H9 (cell line): ENCODE data around the gene RIOK3. TPM values are rescaled to one million over a fixed set of nuclear protein-coding genes. Genes with fewer than 3 reads are reported as not detected.

Experiments
- DNase-seq: peaks from one replicate; pipeline ENCODE4 v3.0.0-alpha.2; 2017
- H2AFZ ChIP-seq: one replicate; pipeline ENCODE4 v1.6.1; 2013; ENCODE audit warnings: mild to moderate bottlenecking, low read length, control low read depth, moderate library complexity
- H2AK5ac ChIP-seq: 2 replicates; pipeline ENCODE4 v1.6.1; 2013; ENCODE audit warnings: low read length, control low read depth, mixed read lengths; ENCODE audit not compliant: insufficient read length
- H2BK120ac ChIP-seq: one replicate; pipeline ENCODE4 v1.6.1; 2013; ENCODE audit warnings: low read depth, mild to moderate bottlenecking, low read length, control low read depth, inconsistent platforms; ENCODE audit not compliant: poor library complexity, severe bottlenecking
- H2BK12ac ChIP-seq: 2 replicates; pipeline ENCODE4 v1.6.1; 2013; ENCODE audit warnings: low read length, control low read depth, mixed read lengths, low read depth; ENCODE audit not compliant: insufficient read length
- H2BK15ac ChIP-seq: 2 replicates; pipeline ENCODE4 v1.6.1; 2013; ENCODE audit warnings: low read depth, low read length, control low read depth
- H2BK20ac ChIP-seq: one replicate; pipeline ENCODE4 v1.6.1; 2013; ENCODE audit warnings: low read depth, mild to moderate bottlenecking, low read length, control low read depth, inconsistent platforms; ENCODE audit not compliant: poor library complexity, severe bottlenecking
- H2BK5ac ChIP-seq: 2 replicates; pipeline ENCODE4 v1.6.1; 2013; ENCODE audit warnings: low read length, control low read depth, mixed read lengths; ENCODE audit not compliant: insufficient read length
- H3K14ac ChIP-seq: 2 replicates; pipeline ENCODE4 v1.6.1; 2013; ENCODE audit warnings: low read length, control low read depth; ENCODE audit not compliant: insufficient read depth
- H3K18ac ChIP-seq: 2 replicates; pipeline ENCODE4 v1.6.1; 2013; ENCODE audit warnings: low read depth, mild to moderate bottlenecking, mixed read lengths, low read length, control low read depth; ENCODE audit not compliant: insufficient read length
- H3K23ac ChIP-seq: 2 replicates; pipeline ENCODE4 v1.6.1; 2013; ENCODE audit warnings: low read length, control low read depth, mixed read lengths, low read depth; ENCODE audit not compliant: insufficient read length
- H3K23me2 ChIP-seq: 2 replicates; pipeline ENCODE4 v1.6.1; 2013; ENCODE audit warnings: low read depth, mild to moderate bottlenecking, mixed read lengths, low read length, control low read depth; ENCODE audit not compliant: insufficient read length, poor library complexity, severe bottlenecking
- H3K27ac ChIP-seq: 2 replicates; pipeline ENCODE4 v1.5.1; 2013; ENCODE audit warnings: low read length, control low read depth, mixed read lengths, low read depth; ENCODE audit not compliant: insufficient read length
- H3K27me3 ChIP-seq: 2 replicates; pipeline ENCODE4 v1.6.1; 2013; ENCODE audit warnings: low read length, control low read depth, inconsistent platforms; ENCODE audit not compliant: insufficient read depth
- H3K4ac ChIP-seq: 2 replicates; pipeline ENCODE4 v1.6.1; 2013; ENCODE audit warnings: low read depth, mild to moderate bottlenecking, control low read depth, inconsistent platforms, low read length, moderate library complexity
- H3K4me1 ChIP-seq: 2 replicates; pipeline ENCODE4 v1.6.1; 2013; ENCODE audit warnings: low read length, control low read depth, inconsistent platforms; ENCODE audit not compliant: insufficient read depth
- H3K4me2 ChIP-seq: 2 replicates; pipeline ENCODE4 v1.6.1; 2013; ENCODE audit warnings: low read length, control low read depth, mixed read lengths; ENCODE audit not compliant: insufficient read length, insufficient read depth
- H3K56ac ChIP-seq: 2 replicates; pipeline ENCODE4 v1.6.1; 2013; ENCODE audit warnings: low read depth, mild to moderate bottlenecking, mixed read lengths, low read length, control low read depth; ENCODE audit not compliant: insufficient read length
- H3K79me1 ChIP-seq: 2 replicates; pipeline ENCODE4 v1.6.1; 2013; ENCODE audit warnings: low read depth, mild to moderate bottlenecking, moderate library complexity, low read length, control low read depth, inconsistent platforms; ENCODE audit not compliant: insufficient read depth, poor library complexity, severe bottlenecking
- H3K79me2 ChIP-seq: 2 replicates; pipeline ENCODE4 v1.6.1; 2013; ENCODE audit warnings: low read length, control low read depth, inconsistent platforms; ENCODE audit not compliant: insufficient read depth
- H3K9ac ChIP-seq: 2 replicates; pipeline ENCODE4 v1.6.1; 2013; ENCODE audit warnings: low read length, control low read depth, mixed read lengths; ENCODE audit not compliant: insufficient read length; ENCODE audit errors: extremely low read depth
- H3K9me3 ChIP-seq: one replicate; pipeline ENCODE4 v1.6.1; 2013; ENCODE audit warnings: low read depth, low read length, inconsistent platforms; ENCODE audit not compliant: control insufficient read depth
- H3T11ph ChIP-seq: one replicate; pipeline ENCODE4 v1.6.1; 2013; ENCODE audit warnings: mild to moderate bottlenecking, low read length, control low read depth, inconsistent platforms
- H4K20me1 ChIP-seq: one replicate; pipeline ENCODE4 v1.6.1; 2013; ENCODE audit not compliant: control insufficient read depth, insufficient read length, insufficient read depth
- H4K5ac ChIP-seq: 2 replicates; pipeline ENCODE4 v1.6.1; 2013; ENCODE audit warnings: low read depth, mild to moderate bottlenecking, mixed read lengths, low read length, control low read depth; ENCODE audit not compliant: insufficient read length
- H4K8ac ChIP-seq: replicated peaks from 2 replicates; pipeline ENCODE4 v1.6.1; 2013; ENCODE audit warnings: low read length, control low read depth, mixed read lengths, low read depth; ENCODE audit not compliant: insufficient read length
- H4K91ac ChIP-seq: 2 replicates; pipeline ENCODE4 v1.6.1; 2013; ENCODE audit warnings: low read depth, mild to moderate bottlenecking, moderate library complexity, mixed read lengths, low read length, control low read depth; ENCODE audit not compliant: insufficient read length
- H3K27ac Mint-ChIP-seq, 3 experiments: 2 replicates in 2 of 3; 3 replicates in 1 of 3; pipeline ENCODE4 v1.8.0; 2020 to 2021; ENCODE audit warnings: mixed read lengths in 3 of 3, mild to moderate bottlenecking in 1 of 3, moderate library complexity in 1 of 3
- H3K27me3 Mint-ChIP-seq: 2 replicates; pipeline ENCODE4 v1.8.0; 2021; ENCODE audit warnings: low read depth, mild to moderate bottlenecking, moderate library complexity, mixed read lengths
- H3K36me3 Mint-ChIP-seq, 3 experiments: 2 replicates in 2 of 3; 3 replicates in 1 of 3; pipeline ENCODE4 v1.8.0; 2020 to 2021; ENCODE audit warnings: low read depth in 3 of 3, mixed read lengths in 3 of 3; ENCODE audit not compliant: insufficient read depth in 1 of 3
- H3K4me1 Mint-ChIP-seq, 2 experiments: 2 replicates each; pipeline ENCODE4 v1.8.0; 2020; ENCODE audit warnings: mixed read lengths in 2 of 2
- H3K4me3 Mint-ChIP-seq, 2 experiments: 2 replicates in 1 of 2; 3 replicates in 1 of 2; pipeline ENCODE4 v1.8.0; 2020 to 2021; ENCODE audit warnings: mild to moderate bottlenecking in 2 of 2, mixed read lengths in 2 of 2, moderate library complexity in 1 of 2
- H3K9me3 Mint-ChIP-seq, 2 experiments: 2 replicates in 1 of 2; 3 replicates in 1 of 2; pipeline ENCODE4 v1.8.0; 2020; ENCODE audit warnings: mild to moderate bottlenecking in 2 of 2, mixed read lengths in 2 of 2, moderate library complexity in 1 of 2
- CTCF ChIP-seq: fragments of 200-600 bp; sonication (generic); conservative IDR thresholded peaks from 3 replicates; pipeline ENCODE4 v1.8.0; 2021; ENCODE audit warnings: antibody characterized with exemption, mild to moderate bottlenecking
- WGBS: extraction: QIAGEN DNeasy Blood & Tissue Kit; methylation state at CpG from one replicate; pipeline ENCODE4 v1.1.7; 2013; ENCODE audit warnings: missing lambda C conversion rate, low lambda C conversion rate, mixed read lengths; ENCODE audit not compliant: insufficient read length; ENCODE audit errors: extremely low coverage; 5-methylcytosine and 5-hydroxymethylcytosine counted together
- total RNA-seq: library from RNA; stranded (reverse); gene quantifications from 2 replicates; pipeline ENCODE4 v1.2.1, GENCODE V29; 2021

RIOK3 gene
- total RNA-seq, 1 experiment from 2014 or later: 34.6 TPM

- H3K4me3 Mint-ChIP-seq: no peak overlapping the region
- H3K9ac ChIP-seq: no peak overlapping the region
- no peaks in the 10 kb centered on the region for H3K9me3 ChIP-seq
- no peaks in the 10 kb centered on the region for H3K4me1 ChIP-seq
- H3T11ph ChIP-seq: no peak overlapping the region
- H3K4ac ChIP-seq: no peak overlapping the region
- no peaks in the 10 kb centered on the region for H3K79me2 ChIP-seq
- no peak overlapping the region for H2BK5ac ChIP-seq
- no peak for DNase-seq
- peaks cover 6% of the 10 kb centered on the region for H3K27me3 Mint-ChIP-seq
- no peak overlapping the region for H3K27ac Mint-ChIP-seq
- no peak overlapping the region for H2BK15ac ChIP-seq
- H3K23me2 ChIP-seq: peaks cover 3% of the 10 kb centered on the region
- H3K27me3 ChIP-seq: no peaks in the 10 kb centered on the region
- no peak overlapping the region for H2BK12ac ChIP-seq
- no peak overlapping the region for H2BK20ac ChIP-seq
- H4K8ac ChIP-seq: no peak overlapping the region
- peaks cover 7 to 13% of the 10 kb centered on the region in 2 experiments for H3K4me1 Mint-ChIP-seq
- H3K9me3 Mint-ChIP-seq: no peaks in the 10 kb centered on the region
- no peak for TF ChIP-seq CTCF
- no peak overlapping the region for H2AK5ac ChIP-seq
- no peak overlapping the region for H3K18ac ChIP-seq
- no peak overlapping the region for H3K4me2 ChIP-seq
- H4K20me1 ChIP-seq: no peaks in the 10 kb centered on the region
- no peaks in the 10 kb centered on the region for H3K79me1 ChIP-seq
- no peak overlapping the region for H3K23ac ChIP-seq
- no peak overlapping the region for H2BK120ac ChIP-seq
- H3K27ac ChIP-seq: no peak overlapping the region
- H4K91ac ChIP-seq: no peak overlapping the region
- WGBS: no CpG with 5 or more reads among the region's 2 CpGs
- H3K56ac ChIP-seq: no peak overlapping the region
- no peaks in the 10 kb centered on the region for H3K36me3 Mint-ChIP-seq
- H3K14ac ChIP-seq: no peak overlapping the region
- H4K5ac ChIP-seq: no peak overlapping the region
- no peak overlapping the region for H2AFZ ChIP-seq
Observed at GRCh38 chr18:23498117-23498516, 45.0 kb downstream of the RIOK3 start.
